ENCODE measurements around the gene UBQLN3. TPM values are rescaled to one million over a fixed set of nuclear protein-coding genes. Genes with fewer than 3 reads are reported as not detected.

The UBQLN3 gene
- total and polyA plus RNA-seq, 2 of the 4 experiments (the other 2 are of a cell fraction): not detected

DNA sequence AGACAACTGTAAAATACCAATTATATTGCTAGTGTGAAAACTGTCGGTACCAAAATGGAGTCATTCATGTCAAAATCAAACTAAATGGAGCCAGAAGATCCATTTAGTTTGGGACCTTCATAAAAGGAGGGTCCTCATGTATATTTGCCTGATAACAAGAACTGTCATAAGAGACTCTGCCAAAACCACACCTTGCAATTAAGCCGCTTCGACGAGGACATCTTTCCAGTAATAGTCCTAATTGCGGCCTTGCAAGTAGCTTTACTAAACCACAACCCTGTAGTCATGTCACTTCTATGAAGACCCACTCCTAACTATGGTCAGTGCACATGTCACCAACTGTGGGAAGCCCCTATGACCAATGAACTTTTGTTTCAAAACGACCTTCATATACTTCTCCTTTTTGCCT, 9.4 kb downstream of the UBQLN3 start:
- no peak overlapping the region for H3K4me3 ChIP-seq (ENCODE audit: insufficient read depth, low read depth, low read length)
- H3K36me3 ChIP-seq (ENCODE audit: control insufficient read depth, insufficient read depth, low read length): no peaks in the 10 kb centered on the region
- dilution Hi-C loops (cut with HindIII; ENCODE audit: low sequenced_read_pairs, unreplicated experiment) (no loop called here), intact Hi-C loops (cut with micrococcal nuclease) (no loop called here), in situ Hi-C loops (cut with MboI; ENCODE audit: low sequenced_read_pairs) (no loop called here)
- H3K27me3 ChIP-seq (ENCODE audit: control insufficient read depth, insufficient read depth, low read length): no peaks in the 10 kb centered on the region
- no peak overlapping the region for H3K18ac ChIP-seq (ENCODE audit: low read depth, low read length)
- H2BK15ac ChIP-seq (ENCODE audit: low read depth, low read length): no peak overlapping the region
- H2AFZ ChIP-seq (replicated peaks; ENCODE audit: low read length, poor library complexity): no peak overlapping the region
- no peaks in the 10 kb centered on the region for H3K9me1 ChIP-seq (ENCODE audit: insufficient read depth, low read length)
- ChIA-PET CTCF (no interaction called here), POLR2A (ENCODE audit: unreplicated experiment) (no interaction called here)
- no peak overlapping the region for H4K8ac ChIP-seq (ENCODE audit: low read depth in 2 of 2, low read length in 2 of 2)
- no peak overlapping the region for H3K14ac ChIP-seq (replicated peaks; ENCODE audit: low read depth, low read length)
- H4K91ac ChIP-seq (ENCODE audit: insufficient read depth, low read depth, low read length): no peak overlapping the region
- 93% methylated on average over 4 of the region's 6 CpGs; no CpG with 5 or more reads in 1 of the 2 experiments for WGBS, 2 experiments (ENCODE audit: extremely low coverage in 2 of 2, insufficient read length in 1 of 2)
- DNase-seq (no peak), ATAC-seq (ENCODE audit: low read depth) (no peak)
- no peak overlapping the region for H3K27ac ChIP-seq (ENCODE audit: insufficient read depth, low read length)
- H2BK5ac ChIP-seq (ENCODE audit: low read depth, low read length, poor library complexity, severe bottlenecking): no peak overlapping the region
- H2BK120ac ChIP-seq (ENCODE audit: low read depth, low read length): no peak overlapping the region
- BruUV-seq (replicated peaks): no TSS peak
- no peaks in the 10 kb centered on the region for H4K20me1 ChIP-seq (ENCODE audit: insufficient read depth, low read length)
- H3K9me3 ChIP-seq (ENCODE audit: control insufficient read depth, insufficient read depth, low read length): no peaks in the 10 kb centered on the region
- H2AK9ac ChIP-seq (replicated peaks; ENCODE audit: low read depth, low read length, poor library complexity): no peak overlapping the region
- no peak for TF ChIP-seq FOS (IDR thresholded peaks at IDR 0.05; ENCODE audit: low read depth, low read length)
- no peak for TF ChIP-seq RCOR1 (IDR thresholded peaks at IDR 0.05; ENCODE audit: insufficient replicate concordance, low read length)
- TF ChIP-seq MXI1 (IDR thresholded peaks at IDR 0.05; ENCODE audit: borderline replicate concordance, low read depth, low read length): no peak
- no peak for TF ChIP-seq MAZ (IDR thresholded peaks at IDR 0.05; ENCODE audit: borderline replicate concordance, low read depth, low read length)
- TF ChIP-seq SMC3 (IDR thresholded peaks at IDR 0.05; ENCODE audit: low read depth, low read length): no peak
- TF ChIP-seq, protein P1, sequence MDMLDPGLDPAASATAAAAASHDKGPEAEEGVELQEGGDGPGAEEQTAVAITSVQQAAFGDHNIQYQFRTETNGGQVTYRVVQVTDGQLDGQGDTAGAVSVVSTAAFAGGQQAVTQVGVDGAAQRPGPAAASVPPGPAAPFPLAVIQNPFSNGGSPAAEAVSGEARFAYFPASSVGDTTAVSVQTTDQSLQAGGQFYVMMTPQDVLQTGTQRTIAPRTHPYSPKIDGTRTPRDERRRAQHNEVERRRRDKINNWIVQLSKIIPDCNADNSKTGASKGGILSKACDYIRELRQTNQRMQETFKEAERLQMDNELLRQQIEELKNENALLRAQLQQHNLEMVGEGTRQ (IDR thresholded peaks at IDR 0.05; ENCODE audit: low read depth, low read length): no peak
- TF ChIP-seq RAD21 (IDR thresholded peaks at IDR 0.05; ENCODE audit: low read length): no peak
- no peak for TF ChIP-seq BHLHE40 (IDR thresholded peaks at IDR 0.05; ENCODE audit: low read depth, low read length)
- TF ChIP-seq RFX5 (IDR thresholded peaks at IDR 0.05; ENCODE audit: low read depth, low read length): no peak
- TF ChIP-seq NFE2L2 (IDR thresholded peaks at IDR 0.05; ENCODE audit: low read depth, low read length): no peak
- TF ChIP-seq POLR2A (IDR thresholded peaks at IDR 0.05; ENCODE audit: low read depth, low read length): no peak
- TF ChIP-seq, protein P2, sequence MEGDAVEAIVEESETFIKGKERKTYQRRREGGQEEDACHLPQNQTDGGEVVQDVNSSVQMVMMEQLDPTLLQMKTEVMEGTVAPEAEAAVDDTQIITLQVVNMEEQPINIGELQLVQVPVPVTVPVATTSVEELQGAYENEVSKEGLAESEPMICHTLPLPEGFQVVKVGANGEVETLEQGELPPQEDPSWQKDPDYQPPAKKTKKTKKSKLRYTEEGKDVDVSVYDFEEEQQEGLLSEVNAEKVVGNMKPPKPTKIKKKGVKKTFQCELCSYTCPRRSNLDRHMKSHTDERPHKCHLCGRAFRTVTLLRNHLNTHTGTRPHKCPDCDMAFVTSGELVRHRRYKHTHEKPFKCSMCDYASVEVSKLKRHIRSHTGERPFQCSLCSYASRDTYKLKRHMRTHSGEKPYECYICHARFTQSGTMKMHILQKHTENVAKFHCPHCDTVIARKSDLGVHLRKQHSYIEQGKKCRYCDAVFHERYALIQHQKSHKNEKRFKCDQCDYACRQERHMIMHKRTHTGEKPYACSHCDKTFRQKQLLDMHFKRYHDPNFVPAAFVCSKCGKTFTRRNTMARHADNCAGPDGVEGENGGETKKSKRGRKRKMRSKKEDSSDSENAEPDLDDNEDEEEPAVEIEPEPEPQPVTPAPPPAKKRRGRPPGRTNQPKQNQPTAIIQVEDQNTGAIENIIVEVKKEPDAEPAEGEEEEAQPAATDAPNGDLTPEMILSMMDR (conservative IDR thresholded peaks at IDR 0.05; ENCODE audit: low read depth, low read length): no peak
- TF ChIP-seq MAFK (IDR thresholded peaks at IDR 0.05; ENCODE audit: low read depth, low read length): no peak
- no peak overlapping the region for H3K9ac ChIP-seq (ENCODE audit: low read depth, low read length)
- H3K56ac ChIP-seq (ENCODE audit: extremely low read depth, insufficient read depth, low read length): no peak overlapping the region
- H4K5ac ChIP-seq (ENCODE audit: low read depth, low read length): no peak overlapping the region
- no peak overlapping the region for H3K4me2 ChIP-seq (ENCODE audit: low read depth, low read length)
- H2AK5ac ChIP-seq (ENCODE audit: low read depth, low read length): no peak overlapping the region
- H3K23ac ChIP-seq (ENCODE audit: low read depth, low read length): no peak overlapping the region
- no peak overlapping the region for H2BK20ac ChIP-seq (ENCODE audit: low read depth, low read length)
- H3K4me1 ChIP-seq (ENCODE audit: control insufficient read depth, insufficient read depth, low read length): no peaks in the 10 kb centered on the region
- H3K4ac ChIP-seq (ENCODE audit: low read depth, low read length): no peak overlapping the region
- no peaks in the 10 kb centered on the region for H3K79me1 ChIP-seq (ENCODE audit: low read depth in 1 of 2, low read length in 2 of 2)
